Vagina (tissue), 2 donors: ENCODE results near the gene NKPD1. TPM values are rescaled to one million over a fixed set of nuclear protein-coding genes. Genes with fewer than 3 reads are reported as not detected.

Experiments used
- DNase-seq, 2 donors: peaks; one replicate each; pipeline ENCODE4 v3.0.0-alpha.2; 2017; ENCODE audit errors: extremely low spot score in 2 of 2
- H3K27ac ChIP-seq: fragments of 200-600 bp; sonication (generic); one replicate; pipeline ENCODE4 v1.5.1; 2019
- H3K27me3 ChIP-seq: fragments of 200-600 bp; sonication (generic); one replicate; pipeline ENCODE4 v1.5.1; 2019
- H3K36me3 ChIP-seq, 2 donors: fragments of 200-600 bp; sonication (generic); one replicate each; pipeline ENCODE4 v1.5.1; 2017 to 2019
- H3K4me1 ChIP-seq: fragments of 200-600 bp; sonication (generic); one replicate; pipeline ENCODE4 v1.5.1; 2019
- H3K4me3 ChIP-seq, 2 donors: fragments of 200-600 bp; sonication (generic); 1 replicate in 1 of 2; 2 replicates in 1 of 2; pipeline ENCODE4 v1.5.1; 2016 to 2019
- H3K9me3 ChIP-seq: fragments of 200-600 bp; sonication (generic); one replicate; pipeline ENCODE4 v1.5.1; 2019
- CTCF ChIP-seq, 3 experiments: fragments of 450-650 bp in 2 of 3; fragments of 200-600 bp in 1 of 3; sonication (generic) in 1 of 3; IDR thresholded peaks; one replicate each; pipeline ENCODE4 v1.5.1; 2017 to 2019; ENCODE audit warnings: antibody characterized with exemption in 3 of 3, mild to moderate bottlenecking in 2 of 3, moderate library complexity in 2 of 3
- POLR2A ChIP-seq, 2 donors: fragments of 450-650 bp; IDR thresholded peaks; one replicate each; pipeline ENCODE4 v1.6.1; 2017; ENCODE audit warnings: antibody characterized with exemption in 2 of 2, mild to moderate bottlenecking in 2 of 2, moderate library complexity in 2 of 2
- POLR2AphosphoS5 ChIP-seq, 2 donors: sonication (generic); formaldehyde crosslinking; IDR thresholded peaks; one replicate each; pipeline ENCODE4 v1.9.0; 2017; ENCODE audit warnings: antibody characterized with exemption in 2 of 2, mild to moderate bottlenecking in 2 of 2, low read depth in 1 of 2; ENCODE audit not compliant: insufficient read depth in 1 of 2
- intact Hi-C: fragments of 100-400 bp; cut with DNase I; formaldehyde crosslinking; loops from one replicate; pipeline ENCODE4 v1.15.1; 2023
- total RNA-seq: library from RNA; depleted of rRNA; stranded (reverse); fragments of >200 nt; gene quantifications from one replicate; pipeline ENCODE4 v1.2.3, GENCODE V29; 2016

Gene NKPD1
- total RNA-seq, 1 donor from 2014 or later, result 14.0 TPM

GRCh38 chr19:45159971-45160324, 834 bp downstream of the NKPD1 start:
- no peak for DNase-seq
- TF ChIP-seq POLR2A (IDR thresholded peaks at IDR 0.05) (no peak), POLR2AphosphoS5 (IDR thresholded peaks at IDR 0.05; ENCODE audit: insufficient read depth in 1 of 2, low read depth in 1 of 2) (no peak), CTCF (IDR thresholded peaks at IDR 0.05) (no peak)
- no peaks in the 10 kb centered on the region for H3K9me3 ChIP-seq
- no peak overlapping the region for H3K4me3 ChIP-seq
- no peaks in the 10 kb centered on the region for H3K27me3 ChIP-seq
- H3K4me1 ChIP-seq, result peaks cover 56% of the 10 kb centered on the region
- H3K27ac ChIP-seq, result no peak overlapping the region
- intact Hi-C loops, result no loop called here
- no peaks in the 10 kb centered on the region for H3K36me3 ChIP-seq

GRCh38 chr19:45159210-45159970, 1.4 kb downstream of the NKPD1 start:
- Histone ChIP-seq H3K36me3 (no peaks in the 10 kb centered on the region), H3K4me1 (peaks cover 52% of the 10 kb centered on the region), H3K27ac (no peak overlapping the region), H3K4me3 (no peak overlapping the region), H3K9me3 (no peaks in the 10 kb centered on the region), H3K27me3 (no peaks in the 10 kb centered on the region)
- TF ChIP-seq CTCF (IDR thresholded peaks at IDR 0.05), result no peak
- no peak for TF ChIP-seq POLR2A (IDR thresholded peaks at IDR 0.05)
- no peak for TF ChIP-seq POLR2AphosphoS5 (IDR thresholded peaks at IDR 0.05; ENCODE audit: insufficient read depth in 1 of 2, low read depth in 1 of 2)
- intact Hi-C loops, result no loop called here
- no peak for DNase-seq

GRCh38 chr19:45158503-45159209, 2.1 kb downstream of the NKPD1 start:
- no peak overlapping the region for H3K4me3 ChIP-seq
- peaks cover 52% of the 10 kb centered on the region for H3K4me1 ChIP-seq
- TF ChIP-seq CTCF (IDR thresholded peaks at IDR 0.05) (no peak), POLR2AphosphoS5 (IDR thresholded peaks at IDR 0.05; ENCODE audit: insufficient read depth in 1 of 2, low read depth in 1 of 2) (no peak), POLR2A (IDR thresholded peaks at IDR 0.05) (no peak)
- intact Hi-C loops, result no loop called here
- no peaks in the 10 kb centered on the region for H3K36me3 ChIP-seq
- no peak overlapping the region for H3K27ac ChIP-seq
- H3K27me3 ChIP-seq, result no peaks in the 10 kb centered on the region
- no peaks in the 10 kb centered on the region for H3K9me3 ChIP-seq
- no peak for DNase-seq

- peaks cover 52% of the 10 kb centered on the region for H3K4me1 ChIP-seq
- no peaks in the 10 kb centered on the region for H3K27me3 ChIP-seq
- no peaks in the 10 kb centered on the region for H3K9me3 ChIP-seq
- DNase-seq, result no peak
- no peak overlapping the region for H3K27ac ChIP-seq
- TF ChIP-seq POLR2AphosphoS5 (IDR thresholded peaks at IDR 0.05; ENCODE audit: insufficient read depth in 1 of 2, low read depth in 1 of 2) (peak in 1 of 2 donors; percentile 17), CTCF (IDR thresholded peaks at IDR 0.05) (no peak), POLR2A (IDR thresholded peaks at IDR 0.05) (no peak)
- H3K4me3 ChIP-seq, result no peak overlapping the region
- no peaks in the 10 kb centered on the region for H3K36me3 ChIP-seq
- intact Hi-C loops, result no loop called here
Observed at GRCh38 chr19:45156751-45157150, 4.0 kb downstream of the NKPD1 start.
